HEK293T (cell line): ENCODE measurements around the gene LRRC27.

Experiments used
- ARNT ChIP-seq: fragments of 450-650 bp; IDR thresholded peaks from 2 replicates; pipeline ENCODE4 v1.6.1; 2017; ENCODE audit warnings: mild to moderate bottlenecking
- BHLHE40 ChIP-seq: fragments of 450-650 bp; IDR thresholded peaks from 2 replicates; pipeline ENCODE4 v1.6.1; 2016; ENCODE audit warnings: mild to moderate bottlenecking, moderate library complexity, borderline replicate concordance
- FOXK2 ChIP-seq: fragments of 450-650 bp; IDR thresholded peaks from 2 replicates; pipeline ENCODE4 v1.6.1; 2016; ENCODE audit warnings: mild to moderate bottlenecking
- NFRKB ChIP-seq: fragments of 450-650 bp; IDR thresholded peaks from 2 replicates; pipeline ENCODE4 v1.6.1; 2016; ENCODE audit warnings: mild to moderate bottlenecking, moderate library complexity
- PKNOX1 ChIP-seq: fragments of 450-650 bp; IDR thresholded peaks from 2 replicates; pipeline ENCODE4 v1.6.1; 2016
- SP1 ChIP-seq: fragments of 450-650 bp; IDR thresholded peaks from 2 replicates; pipeline ENCODE4 v1.6.1; 2017
- SUZ12 ChIP-seq: fragments of 450-650 bp; IDR thresholded peaks from 2 replicates; pipeline ENCODE4 v1.6.1; 2016; ENCODE audit warnings: mild to moderate bottlenecking

- TF ChIP-seq SUZ12 (no peak), PKNOX1 (peak; percentile 91), NFRKB (no peak), FOXK2 (no peak), BHLHE40 (no peak), ARNT (no peak), SP1 (no peak)
These were observed 91.2 kb downstream of the LRRC27 start for GRCh38 chr10:132422903-132423825.
